ENCODE measurements around the gene PRKACB.

The PRKACB gene

DNA sequence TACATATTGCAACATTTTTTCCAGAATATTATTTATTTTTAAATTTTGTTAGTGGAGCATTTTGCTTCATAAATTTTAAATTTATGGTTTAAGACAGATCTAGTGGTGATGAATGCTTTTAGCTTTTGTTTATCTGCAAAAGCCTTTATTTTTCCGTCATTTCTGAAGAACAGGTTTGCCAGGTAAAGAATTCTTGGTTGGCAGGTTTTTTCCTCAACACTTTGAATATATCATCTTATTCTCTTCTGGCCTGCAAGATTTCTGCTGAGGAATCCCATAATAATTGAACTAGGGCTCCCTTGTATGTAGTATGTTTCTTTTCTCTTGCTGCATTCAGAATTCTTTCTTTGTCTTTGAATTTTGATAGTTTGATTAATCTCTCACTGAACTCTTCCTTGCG lies 106.6 kb downstream of the PRKACB start:
- H3K4me3 ChIP-seq (replicated peaks in 1 of 2; ENCODE audit: low read depth in 2 of 2, low read length in 2 of 2), result no peak overlapping the region
- TF ChIP-seq, protein P1, sequence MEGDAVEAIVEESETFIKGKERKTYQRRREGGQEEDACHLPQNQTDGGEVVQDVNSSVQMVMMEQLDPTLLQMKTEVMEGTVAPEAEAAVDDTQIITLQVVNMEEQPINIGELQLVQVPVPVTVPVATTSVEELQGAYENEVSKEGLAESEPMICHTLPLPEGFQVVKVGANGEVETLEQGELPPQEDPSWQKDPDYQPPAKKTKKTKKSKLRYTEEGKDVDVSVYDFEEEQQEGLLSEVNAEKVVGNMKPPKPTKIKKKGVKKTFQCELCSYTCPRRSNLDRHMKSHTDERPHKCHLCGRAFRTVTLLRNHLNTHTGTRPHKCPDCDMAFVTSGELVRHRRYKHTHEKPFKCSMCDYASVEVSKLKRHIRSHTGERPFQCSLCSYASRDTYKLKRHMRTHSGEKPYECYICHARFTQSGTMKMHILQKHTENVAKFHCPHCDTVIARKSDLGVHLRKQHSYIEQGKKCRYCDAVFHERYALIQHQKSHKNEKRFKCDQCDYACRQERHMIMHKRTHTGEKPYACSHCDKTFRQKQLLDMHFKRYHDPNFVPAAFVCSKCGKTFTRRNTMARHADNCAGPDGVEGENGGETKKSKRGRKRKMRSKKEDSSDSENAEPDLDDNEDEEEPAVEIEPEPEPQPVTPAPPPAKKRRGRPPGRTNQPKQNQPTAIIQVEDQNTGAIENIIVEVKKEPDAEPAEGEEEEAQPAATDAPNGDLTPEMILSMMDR (IDR thresholded peaks at IDR 0.05; ENCODE audit: low read depth, low read length), result no peak
- DNase-seq (ENCODE audit: low read depth in 2 of 2), result no peak

DNA sequence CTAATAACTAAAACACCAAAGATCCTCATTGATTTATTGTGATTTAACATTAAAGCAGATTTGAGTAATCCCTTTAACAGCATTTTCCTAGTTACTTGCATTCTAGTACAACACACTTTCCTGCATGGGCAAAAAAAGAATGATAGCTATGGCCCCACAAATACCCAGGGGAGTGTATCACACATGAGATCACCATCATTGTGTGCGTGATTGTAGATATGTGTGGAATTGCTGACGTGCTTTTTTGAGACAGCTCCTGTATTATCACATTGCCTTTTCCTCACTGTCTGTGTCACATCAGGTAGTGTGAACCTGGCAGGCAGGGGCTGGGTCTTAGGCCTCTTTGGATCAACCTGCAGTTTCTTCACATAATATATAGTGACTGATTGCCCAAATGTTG lies 109.0 kb downstream of the PRKACB start:
- no peak overlapping the region for H3K4me3 ChIP-seq (replicated peaks in 1 of 2; ENCODE audit: low read depth in 2 of 2, low read length in 2 of 2)
- TF ChIP-seq, protein P1 (IDR thresholded peaks at IDR 0.05; ENCODE audit: low read depth, low read length), result no peak
- DNase-seq (ENCODE audit: low read depth in 2 of 2), result peak; percentile 24 to 87

DNA sequence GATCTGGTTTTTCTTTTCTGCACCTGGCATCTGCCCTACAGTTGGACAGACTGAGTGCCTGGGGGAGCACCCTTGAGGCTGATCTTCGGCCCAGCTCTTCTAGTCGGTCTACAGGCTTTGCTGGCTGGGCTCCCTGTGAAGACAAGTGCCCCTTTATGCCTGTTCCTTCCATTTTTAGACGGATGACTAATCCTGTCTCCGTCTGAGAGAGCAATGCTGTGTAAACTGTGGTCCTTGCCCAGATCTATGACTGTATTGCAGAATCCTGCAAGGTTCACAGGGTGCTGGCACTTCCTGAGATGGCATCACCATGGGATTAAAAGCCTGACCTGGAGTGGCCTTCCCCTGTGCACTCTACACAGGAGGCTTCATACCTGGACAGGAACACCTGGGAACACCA lies 109.8 kb downstream of the PRKACB start:
- TF ChIP-seq, protein P1 (IDR thresholded peaks at IDR 0.05; ENCODE audit: low read depth, low read length), result no peak
- no peak overlapping the region for H3K4me3 ChIP-seq (replicated peaks in 1 of 2; ENCODE audit: low read depth in 2 of 2, low read length in 2 of 2)
- peak; percentile 79 to 94 for DNase-seq (ENCODE audit: low read depth in 2 of 2)

DNA sequence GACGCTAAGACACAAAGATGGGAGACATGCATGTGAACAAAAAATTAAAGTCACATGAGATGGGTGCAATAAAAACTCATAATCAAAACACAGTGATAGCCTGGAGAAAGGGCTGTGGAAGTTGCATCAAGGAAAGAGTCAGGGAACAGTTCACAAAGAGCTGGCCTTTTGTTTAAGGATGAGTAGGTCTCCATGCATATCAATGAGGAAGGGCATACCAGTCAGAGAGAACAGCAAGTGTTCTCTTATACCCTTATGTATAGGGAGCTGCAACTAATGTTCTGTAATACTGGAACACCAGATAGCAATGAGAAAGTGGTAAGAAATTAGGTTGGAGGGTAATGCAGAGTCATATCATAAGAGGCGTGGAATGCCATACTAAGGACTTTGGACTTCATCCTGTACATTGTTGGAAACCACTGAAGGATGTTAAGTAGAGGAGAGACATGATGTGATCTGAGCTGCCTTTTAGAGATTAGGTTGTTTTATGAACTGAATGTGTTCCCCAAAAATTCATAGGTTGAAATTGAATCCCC lies 110.7 kb downstream of the PRKACB start:
- DNase-seq (ENCODE audit: low read depth in 2 of 2), result no peak
- TF ChIP-seq, protein P1 (IDR thresholded peaks at IDR 0.05; ENCODE audit: low read depth, low read length), result no peak
- no peak overlapping the region for H3K4me3 ChIP-seq (replicated peaks in 1 of 2; ENCODE audit: low read depth in 2 of 2, low read length in 2 of 2)

DNA sequence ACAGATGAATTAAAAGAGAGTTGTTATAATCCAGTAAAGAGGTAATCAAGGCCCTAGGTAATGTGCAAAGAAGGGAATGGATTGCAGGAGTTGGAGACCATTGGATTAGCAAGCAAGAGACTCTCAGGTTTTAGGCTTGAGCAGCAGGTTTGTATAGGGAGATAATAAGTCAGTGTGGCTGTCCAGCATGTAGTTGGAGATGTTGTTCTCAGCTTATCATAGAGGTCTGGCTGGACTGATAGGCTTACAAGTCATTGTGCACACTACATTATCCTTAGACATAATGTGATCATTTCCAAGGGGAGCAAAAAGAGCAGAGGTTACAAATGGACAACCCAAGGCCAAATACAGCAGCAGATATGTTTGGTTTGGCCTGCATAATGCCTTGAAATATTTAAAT lies 111.5 kb downstream of the PRKACB start:
- TF ChIP-seq, protein P1 (IDR thresholded peaks at IDR 0.05; ENCODE audit: low read depth, low read length), result no peak
- H3K4me3 ChIP-seq (replicated peaks in 1 of 2; ENCODE audit: low read depth in 2 of 2, low read length in 2 of 2), result no peak overlapping the region
- no peak for DNase-seq (ENCODE audit: low read depth in 2 of 2)

DNA sequence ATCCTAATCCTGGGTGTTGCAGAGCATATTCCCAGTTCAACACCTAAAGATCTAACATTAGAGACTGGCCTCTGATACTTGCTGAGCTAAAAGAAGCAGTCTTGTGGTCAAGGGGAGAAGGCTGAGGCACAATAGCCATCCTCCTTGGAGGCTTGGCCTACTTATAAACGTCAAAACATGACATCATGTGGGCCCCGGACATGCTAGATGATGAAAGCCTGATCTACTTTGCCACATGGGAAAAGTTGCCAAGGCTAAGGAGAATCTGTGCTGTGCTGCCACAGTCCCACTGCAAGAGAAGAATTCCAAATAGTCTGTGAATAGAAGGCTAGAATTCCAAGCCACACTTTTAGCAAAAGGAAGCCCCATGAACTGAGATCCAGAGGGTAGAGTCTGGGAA lies 113.5 kb downstream of the PRKACB start:
- H3K4me3 ChIP-seq (replicated peaks in 1 of 2; ENCODE audit: low read depth in 2 of 2, low read length in 2 of 2), result no peak overlapping the region
- TF ChIP-seq, protein P1 (IDR thresholded peaks at IDR 0.05; ENCODE audit: low read depth, low read length), result no peak
- peak; percentile 22 to 30 for DNase-seq (ENCODE audit: low read depth in 2 of 2)

DNA sequence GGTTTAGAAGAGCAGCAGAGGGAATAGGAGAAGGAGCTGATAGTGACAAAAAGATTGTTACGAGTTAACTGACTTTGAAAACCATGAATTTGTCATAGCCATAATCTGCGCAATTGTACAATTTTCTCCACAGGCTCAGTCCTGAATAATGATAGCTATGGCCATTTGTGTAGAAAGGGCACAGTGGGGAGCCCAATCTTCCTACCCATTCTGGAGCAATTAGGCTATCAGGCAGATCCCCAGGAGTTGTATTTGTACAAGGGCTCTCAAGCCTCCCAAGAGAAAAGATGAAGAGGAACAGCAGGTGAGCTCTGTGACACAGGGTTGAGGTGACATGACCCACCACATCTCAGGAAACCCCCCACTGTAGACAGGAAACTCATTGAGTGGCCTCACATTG lies 115.3 kb downstream of the PRKACB start:
- DNase-seq (ENCODE audit: low read depth in 2 of 2), result no peak
- TF ChIP-seq, protein P1 (IDR thresholded peaks at IDR 0.05; ENCODE audit: low read depth, low read length), result no peak

More for the DNA sequence above, 115.3 kb downstream of the PRKACB start:
- H3K4me3 ChIP-seq (replicated peaks in 1 of 2; ENCODE audit: low read depth in 2 of 2, low read length in 2 of 2), result no peak overlapping the region
